DND-41 (cell line): ENCODE measurements around the gene VAPB.

ENCODE experiments used
- ATAC-seq: fragments of 200-7000 bp; cut with Tn5 transposase; 3 replicates; pipeline ENCODE4 v1.9.1; 2021; ENCODE audit warnings: low read depth; ENCODE audit not compliant: insufficient read depth
- DNase-seq: peaks from one replicate; pipeline ENCODE4 v3.0.0-alpha.2; 2020
- H2AFZ ChIP-seq: 2 replicates; pipeline ENCODE4 v1.6.0; 2012; ENCODE audit warnings: low read depth, low read length
- H3K27ac ChIP-seq: 2 replicates; pipeline ENCODE4 v1.5.1; 2012; ENCODE audit warnings: low read length, inconsistent platforms
- H3K27me3 ChIP-seq: fragments of 200-600 bp; sonication (generic); 2 replicates; pipeline ENCODE4 v1.6.0; 2012; ENCODE audit warnings: low read length, mild to moderate bottlenecking, inconsistent platforms; ENCODE audit not compliant: insufficient read depth, poor library complexity
- H3K36me3 ChIP-seq: 2 replicates; pipeline ENCODE4 v1.5.1; 2012; ENCODE audit warnings: low read length, inconsistent platforms; ENCODE audit not compliant: insufficient read depth
- H3K4me1 ChIP-seq: 2 replicates; pipeline ENCODE4 v1.5.1; 2012; ENCODE audit warnings: mild to moderate bottlenecking, low read length; ENCODE audit not compliant: insufficient read depth
- H3K4me2 ChIP-seq: 2 replicates; pipeline ENCODE4 v1.6.0; 2012; ENCODE audit warnings: mild to moderate bottlenecking, moderate library complexity, low read length, inconsistent platforms; ENCODE audit not compliant: insufficient read depth
- H3K4me3 ChIP-seq, 2 experiments: fragments of 200-600 bp in 1 of 2; shearing (Covaris generic) in 1 of 2; 2 replicates each; pipeline ENCODE4 v1.5.1; 2012 to 2016; ENCODE audit warnings: inconsistent platforms in 2 of 2, low read length in 2 of 2, mild to moderate bottlenecking in 2 of 2, low read depth in 1 of 2, moderate library complexity in 1 of 2
- H3K79me2 ChIP-seq: 2 replicates; pipeline ENCODE4 v1.6.0; 2012; ENCODE audit warnings: low read length, inconsistent platforms; ENCODE audit not compliant: insufficient read depth
- H3K9ac ChIP-seq: 2 replicates; pipeline ENCODE4 v1.6.0; 2012; ENCODE audit warnings: low read depth, mild to moderate bottlenecking, inconsistent platforms, low read length, moderate library complexity
- H3K9me3 ChIP-seq: 2 replicates; pipeline ENCODE4 v1.5.1; 2012; ENCODE audit warnings: low read length, moderate library complexity, mild to moderate bottlenecking, inconsistent platforms; ENCODE audit not compliant: insufficient read depth, severe bottlenecking
- H4K20me1 ChIP-seq: 2 replicates; pipeline ENCODE4 v1.6.0; 2012; ENCODE audit warnings: low read length; ENCODE audit not compliant: insufficient read depth
- EZH2 ChIP-seq: IDR thresholded peaks from 3 replicates; pipeline ENCODE4 v1.6.1; 2012; ENCODE audit warnings: borderline replicate concordance, low read depth, mild to moderate bottlenecking, moderate library complexity, low read length, inconsistent platforms; ENCODE audit not compliant: severe bottlenecking
- TF ChIP-seq, protein P1 (sequence below): IDR thresholded peaks from 2 replicates; pipeline ENCODE4 v1.5.1; 2012; ENCODE audit warnings: borderline replicate concordance, low read length, moderate library complexity, mild to moderate bottlenecking; ENCODE audit not compliant: poor library complexity, severe bottlenecking; ENCODE audit errors: extremely low read depth

The VAPB gene

GRCh38 chr20:58472273-58473018 lies 83.4 kb downstream of the VAPB start:
- Histone ChIP-seq H3K27me3 (no peaks in the 10 kb centered on the region), H3K79me2 (no peaks in the 10 kb centered on the region), H3K4me2 (no peak overlapping the region), H4K20me1 (peaks cover 12% of the 10 kb centered on the region; the same call in 1 of the 2 replicates), H3K4me1 (no peaks in the 10 kb centered on the region), H3K36me3 (no peaks in the 10 kb centered on the region), H3K4me3 (no peak overlapping the region), H3K9ac (no peak overlapping the region), H3K9me3 (peaks cover 5% of the 10 kb centered on the region), H3K27ac (no peak overlapping the region), H2AFZ (no peak overlapping the region)
- TF ChIP-seq EZH2, result no peak
- TF ChIP-seq, protein P1, sequence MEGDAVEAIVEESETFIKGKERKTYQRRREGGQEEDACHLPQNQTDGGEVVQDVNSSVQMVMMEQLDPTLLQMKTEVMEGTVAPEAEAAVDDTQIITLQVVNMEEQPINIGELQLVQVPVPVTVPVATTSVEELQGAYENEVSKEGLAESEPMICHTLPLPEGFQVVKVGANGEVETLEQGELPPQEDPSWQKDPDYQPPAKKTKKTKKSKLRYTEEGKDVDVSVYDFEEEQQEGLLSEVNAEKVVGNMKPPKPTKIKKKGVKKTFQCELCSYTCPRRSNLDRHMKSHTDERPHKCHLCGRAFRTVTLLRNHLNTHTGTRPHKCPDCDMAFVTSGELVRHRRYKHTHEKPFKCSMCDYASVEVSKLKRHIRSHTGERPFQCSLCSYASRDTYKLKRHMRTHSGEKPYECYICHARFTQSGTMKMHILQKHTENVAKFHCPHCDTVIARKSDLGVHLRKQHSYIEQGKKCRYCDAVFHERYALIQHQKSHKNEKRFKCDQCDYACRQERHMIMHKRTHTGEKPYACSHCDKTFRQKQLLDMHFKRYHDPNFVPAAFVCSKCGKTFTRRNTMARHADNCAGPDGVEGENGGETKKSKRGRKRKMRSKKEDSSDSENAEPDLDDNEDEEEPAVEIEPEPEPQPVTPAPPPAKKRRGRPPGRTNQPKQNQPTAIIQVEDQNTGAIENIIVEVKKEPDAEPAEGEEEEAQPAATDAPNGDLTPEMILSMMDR, result no peak
- ATAC-seq (no peak), DNase-seq (no peak)

DNA sequence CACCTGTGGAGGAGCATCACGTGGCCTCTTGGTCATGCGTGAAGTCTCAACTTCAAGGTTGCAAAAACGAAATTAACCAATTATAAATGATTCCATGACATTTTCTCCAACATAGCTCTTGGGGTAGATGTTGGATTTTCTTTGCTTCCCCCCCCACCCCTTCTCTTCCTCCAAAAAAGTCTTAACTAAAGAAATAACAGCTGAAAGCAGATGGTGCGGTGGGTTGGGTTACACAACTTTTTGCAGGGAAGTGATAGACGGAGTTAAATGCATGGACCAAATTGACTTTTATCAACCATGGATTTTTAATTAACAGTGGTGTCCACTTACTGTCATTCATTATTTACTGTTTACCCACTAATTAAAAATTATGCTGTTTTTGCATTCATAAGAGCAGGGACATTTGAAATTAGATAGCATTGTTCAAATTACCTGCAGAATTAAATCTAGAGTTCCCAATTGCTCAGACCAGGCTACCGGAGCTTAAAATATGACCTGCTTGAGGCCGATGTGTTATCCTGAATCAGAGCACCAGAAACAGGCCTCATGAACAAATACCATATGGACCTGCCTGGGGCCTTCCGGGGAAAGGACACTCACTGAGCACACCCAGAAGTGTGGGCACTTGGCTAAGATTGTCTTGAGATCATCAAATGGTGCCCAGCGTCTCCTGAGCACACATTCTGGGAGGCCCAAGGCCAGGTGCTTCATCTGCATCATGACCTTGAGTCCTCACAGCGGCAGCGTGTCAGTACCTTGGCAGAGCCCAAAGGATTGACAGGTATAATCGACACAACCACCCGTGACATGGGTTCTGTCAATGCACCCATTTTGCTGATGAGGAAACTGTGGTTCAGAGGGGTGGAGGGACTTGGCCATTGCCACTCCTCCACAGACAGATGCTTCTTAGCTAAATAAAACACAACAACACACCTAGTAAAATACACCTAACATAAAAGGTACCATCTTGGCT lies 84.7 kb downstream of the VAPB start:
- no peak overlapping the region for H3K4me3 ChIP-seq
- no peaks in the 10 kb centered on the region for H3K27me3 ChIP-seq
- H3K9me3 ChIP-seq, result peaks cover 11% of the 10 kb centered on the region
- TF ChIP-seq, protein P1, result no peak
- no peak for TF ChIP-seq EZH2
- H3K36me3 ChIP-seq, result no peaks in the 10 kb centered on the region
- no peak for ATAC-seq
- no peak overlapping the region for H3K4me2 ChIP-seq
- no peaks in the 10 kb centered on the region for H3K4me1 ChIP-seq
- no peak overlapping the region for H2AFZ ChIP-seq
- no peak overlapping the region for H3K27ac ChIP-seq
- H3K9ac ChIP-seq, result no peak overlapping the region
- H3K79me2 ChIP-seq, result no peaks in the 10 kb centered on the region
- DNase-seq, result no peak
- peaks cover 12% of the 10 kb centered on the region; the same call in 1 of the 2 replicates for H4K20me1 ChIP-seq

- Histone ChIP-seq H3K27me3 (no peaks in the 10 kb centered on the region), H3K36me3 (no peaks in the 10 kb centered on the region), H3K9me3 (peaks cover 11% of the 10 kb centered on the region), H3K4me1 (no peaks in the 10 kb centered on the region), H3K4me2 (no peak overlapping the region), H3K27ac (no peak overlapping the region), H3K9ac (no peak overlapping the region), H3K4me3 (no peak overlapping the region), H4K20me1 (peaks cover 7% of the 10 kb centered on the region; the same call in 1 of the 2 replicates), H2AFZ (no peak overlapping the region), H3K79me2 (no peaks in the 10 kb centered on the region)
- ATAC-seq, result no peak
- no peak for DNase-seq
- no peak for TF ChIP-seq EZH2
- TF ChIP-seq, protein P1, result no peak
These were observed 86.4 kb downstream of the VAPB start for GRCh38 chr20:58475466-58475865.
